Smooth muscle cell (in vitro differentiated cells): ENCODE results near the gene SENP6. TPM values are rescaled to one million over a fixed set of nuclear protein-coding genes. Genes with fewer than 3 reads are reported as not detected.
"Not testable (repeated sequence)": the region's sequence is repeated elsewhere in the genome, so short reads cannot be mapped to it uniquely, and the experiment has no call there.

Experiments used
- DNase-seq: peaks from one replicate; lab custom pipeline; 2025; ENCODE audit not compliant: unreplicated experiment; lab: John Stamatoyannopoulos, UW
- H2AFZ ChIP-seq: fragments of 200-600 bp; sonication (generic); 2 replicates; pipeline ENCODE4 v1.6.0; 2016; ENCODE audit warnings: antibody characterized with exemption, low read depth, mild to moderate bottlenecking
- H3F3A ChIP-seq: fragments of 200-600 bp; sonication (generic); 2 replicates; pipeline ENCODE4 v1.6.0; 2017; ENCODE audit warnings: antibody characterized with exemption, low read depth
- H3K27ac ChIP-seq: fragments of 200-600 bp; sonication (generic); 2 replicates; pipeline ENCODE4 v1.5.1; 2016; ENCODE audit warnings: low read depth, mild to moderate bottlenecking
- H3K27me3 ChIP-seq: fragments of 200-600 bp; sonication (generic); 2 replicates; pipeline ENCODE4 v1.6.1; 2016; ENCODE audit warnings: low read depth, mild to moderate bottlenecking
- H3K36me3 ChIP-seq: fragments of 200-600 bp; sonication (generic); 2 replicates; pipeline ENCODE4 v1.5.1; 2016; ENCODE audit warnings: low read depth
- H3K4me1 ChIP-seq: fragments of 200-600 bp; sonication (generic); 2 replicates; pipeline ENCODE4 v1.5.1; 2016; ENCODE audit warnings: low read depth
- H3K4me2 ChIP-seq: fragments of 200-600 bp; sonication (generic); 2 replicates; pipeline ENCODE4 v1.6.0; 2016; ENCODE audit warnings: mild to moderate bottlenecking
- H3K4me3 ChIP-seq: fragments of 200-600 bp; sonication (generic); 2 replicates; pipeline ENCODE4 v1.5.1; 2016; ENCODE audit warnings: mild to moderate bottlenecking
- H3K79me2 ChIP-seq: fragments of 200-600 bp; sonication (generic); 2 replicates; pipeline ENCODE4 v1.6.0; 2016; ENCODE audit warnings: low read depth, mild to moderate bottlenecking
- H3K9ac ChIP-seq: fragments of 200-600 bp; sonication (generic); 2 replicates; pipeline ENCODE4 v1.6.0; 2016; ENCODE audit warnings: low read depth
- H3K9me3 ChIP-seq: fragments of 200-600 bp; sonication (generic); replicated peaks from 2 replicates; pipeline ENCODE4 v1.5.1; 2016; ENCODE audit warnings: low read depth
- H4K20me1 ChIP-seq: fragments of 200-600 bp; sonication (generic); 2 replicates; pipeline ENCODE4 v1.6.0; 2016; ENCODE audit warnings: low read depth
- CTCF ChIP-seq: fragments of 200-600 bp; sonication (generic); IDR thresholded peaks from 2 replicates; pipeline ENCODE4 v1.5.1; 2017; ENCODE audit warnings: borderline replicate concordance, mild to moderate bottlenecking, antibody characterized with exemption; ENCODE audit not compliant: insufficient read depth, poor library complexity, severe bottlenecking
- WGBS: methylation state at CpG from one replicate; pipeline ENCODE4 v1.1.7; 2016; ENCODE audit warnings: low lambda C conversion rate; 5-methylcytosine and 5-hydroxymethylcytosine counted together
- polyA plus RNA-seq: library from polyadenylated mRNA; unstranded; fragments of >200 nt; fragmentation: Nextera tagmentation; extraction: Ambion mirVana; gene quantifications from 2 replicates; pipeline ENCODE4 v1.2.1, GENCODE V29; 2016
- total RNA-seq: library from RNA; depleted of rRNA; stranded (reverse); fragments of >200 nt; gene quantifications from 2 replicates; pipeline ENCODE4 v1.2.3, GENCODE V29; 2014

Gene SENP6
- total and polyA plus RNA-seq, 2 experiments from 2014 or later, result 45.0 to 126 TPM

- TF ChIP-seq CTCF, result no peak
- no peaks in the 10 kb centered on the region for H3K4me1 ChIP-seq
- H3K4me2 ChIP-seq, result no peak overlapping the region
- H3K9ac ChIP-seq, result no peak overlapping the region
- H3K9me3 ChIP-seq, result no peaks in the 10 kb centered on the region
- no peaks in the 10 kb centered on the region for H3K27me3 ChIP-seq
- no peaks in the 10 kb centered on the region for H3K36me3 ChIP-seq
- no peak overlapping the region for H3K4me3 ChIP-seq
- 97% methylated on average over 2 of the region's 2 CpGs for WGBS
- H4K20me1 ChIP-seq, result no peaks in the 10 kb centered on the region
- H3K79me2 ChIP-seq, result no peaks in the 10 kb centered on the region
- H3F3A ChIP-seq, result no peaks in the 10 kb centered on the region
- no peak overlapping the region for H3K27ac ChIP-seq
- H2AFZ ChIP-seq, result no peak overlapping the region
- DNase-seq, result no peak
Observed at GRCh38 chr6:75572072-75572471, 29.6 kb upstream of the SENP6 start.

GRCh38 chr6:75579951-75580350, 21.7 kb upstream of the SENP6 start:
- Histone ChIP-seq H3K79me2 (no peaks in the 10 kb centered on the region), H2AFZ (no peak overlapping the region), H3K9me3 (no peaks in the 10 kb centered on the region), H3F3A (no peaks in the 10 kb centered on the region), H4K20me1 (no peaks in the 10 kb centered on the region), H3K9ac (no peak overlapping the region), H3K36me3 (no peaks in the 10 kb centered on the region), H3K27me3 (no peaks in the 10 kb centered on the region), H3K4me1 (no peaks in the 10 kb centered on the region), H3K4me3 (no peak overlapping the region), H3K27ac (no peak overlapping the region), H3K4me2 (no peak overlapping the region)
- WGBS, result 90% methylated on average over 4 of the region's 4 CpGs
- no peak for TF ChIP-seq CTCF
- no peak for DNase-seq

- WGBS, result 94% methylated on average over 1 of the region's 1 CpG
Observed at GRCh38 chr6:75581231-75581630, 20.4 kb upstream of the SENP6 start.

GRCh38 chr6:75584552-75584951, 17.1 kb upstream of the SENP6 start:
- not testable (repeated sequence) for DNase-seq, H4K20me1 ChIP-seq, H3F3A ChIP-seq, H2AFZ ChIP-seq, H3K9me3 ChIP-seq, H3K4me1 ChIP-seq, H3K9ac ChIP-seq, H3K4me2 ChIP-seq, H3K4me3 ChIP-seq, H3K27ac ChIP-seq, H3K27me3 ChIP-seq, H3K79me2 ChIP-seq, H3K36me3 ChIP-seq
- WGBS, result 76% methylated on average over 2 of the region's 2 CpGs

More at GRCh38 chr6:75581231-75581630, 20.4 kb upstream of the SENP6 start:
- Histone ChIP-seq H3K27me3 (no peaks in the 10 kb centered on the region), H3K27ac (no peak overlapping the region), H2AFZ (no peak overlapping the region), H3F3A (no peaks in the 10 kb centered on the region), H3K4me3 (no peak overlapping the region), H3K9me3 (no peaks in the 10 kb centered on the region), H3K9ac (no peak overlapping the region), H3K4me2 (no peak overlapping the region), H3K36me3 (no peaks in the 10 kb centered on the region), H4K20me1 (no peaks in the 10 kb centered on the region), H3K79me2 (no peaks in the 10 kb centered on the region), H3K4me1 (no peaks in the 10 kb centered on the region)
- no peak for DNase-seq
- TF ChIP-seq CTCF, result no peak
